Measurements from ENCODE around the gene ATP2A2. TPM values are rescaled to one million over a fixed set of nuclear protein-coding genes. Genes with fewer than 3 reads are reported as not detected.
A peak's percentile ranks its signal among the peaks of the same experiment; 100 is the strongest.
"Not testable (repeated sequence)": the region's sequence is repeated elsewhere in the genome, so short reads cannot be mapped to it uniquely, and the experiment has no call there.

The ATP2A2 gene
- total and polyA plus RNA-seq, 7 donors: 691 to 2,814 (median 1,378) TPM

- intact Hi-C loops (cut with DNase I): no loop called here
- 70 to 80% (median 77%) methylated on average over 11 of the region's 11 CpGs for WGBS, 3 donors
- H3K9me3 ChIP-seq: no peaks in the 10 kb centered on the region
- DNase-seq (no peak), ATAC-seq (peak in 1 of 4 donors; percentile 9)
- no peaks in the 10 kb centered on the region for H3K27me3 ChIP-seq (ENCODE audit: insufficient read depth in 3 of 3, low read length in 2 of 3)
- H3K27ac ChIP-seq: peak overlapping the region; percentile 21
- peaks cover 29 to 100% of the 10 kb centered on the region in 2 donors for H3K36me3 ChIP-seq (ENCODE audit: insufficient read depth in 1 of 2, low read depth in 1 of 2)
- no peak for TF ChIP-seq CTCF (IDR thresholded peaks at IDR 0.05)
- no peak overlapping the region for H3K4me3 ChIP-seq
- peaks cover 5% of the 10 kb centered on the region for H3K4me1 ChIP-seq
Measured at GRCh38 chr12:110337912-110338710, 57.1 kb downstream of the ATP2A2 start.

- ATAC-seq (peak in 1 of 4 donors; percentile 8), DNase-seq (no peak)
- H3K4me3 ChIP-seq: no peak overlapping the region
- intact Hi-C loops (cut with DNase I): no loop called here
- no peaks in the 10 kb centered on the region for H3K27me3 ChIP-seq (ENCODE audit: insufficient read depth in 3 of 3, low read length in 2 of 3)
- H3K4me1 ChIP-seq: peaks cover 5% of the 10 kb centered on the region
- H3K27ac ChIP-seq: peak overlapping the region; percentile 21
- peaks cover 29 to 100% of the 10 kb centered on the region in 2 donors for H3K36me3 ChIP-seq (ENCODE audit: insufficient read depth in 1 of 2, low read depth in 1 of 2)
- TF ChIP-seq CTCF (IDR thresholded peaks at IDR 0.05): no peak
- 63 to 75% (median 66%) methylated on average over 3 of the region's 3 CpGs for WGBS, 3 donors
- H3K9me3 ChIP-seq: no peaks in the 10 kb centered on the region
Measured at GRCh38 chr12:110338754-110339153, 57.7 kb downstream of the ATP2A2 start.

GRCh38 chr12:110339184-110339952, 58.3 kb downstream of the ATP2A2 start:
- Histone ChIP-seq H3K27ac (peak overlapping the region; percentile 21), H3K27me3 (ENCODE audit: insufficient read depth in 3 of 3, low read length in 2 of 3) (no peaks in the 10 kb centered on the region), H3K4me1 (peaks cover 5% of the 10 kb centered on the region), H3K36me3 (ENCODE audit: insufficient read depth in 1 of 2, low read depth in 1 of 2) (peaks cover 24 to 100% of the 10 kb centered on the region in 2 donors), H3K4me3 (no peak overlapping the region), H3K9me3 (no peaks in the 10 kb centered on the region)
- 38 to 55% (median 51%) methylated on average over 8 of the region's 8 CpGs for WGBS, 3 donors
- no peak for DNase-seq
- no peak for TF ChIP-seq CTCF (IDR thresholded peaks at IDR 0.05)
- intact Hi-C loops (cut with DNase I): no loop called here
- peak in 2 of 4 donors; percentile 20 for ATAC-seq

- peak overlapping the region; percentile 25 for H3K27ac ChIP-seq
- intact Hi-C loops (cut with DNase I): not testable (repeated sequence)
Measured at GRCh38 chr12:110340261-110340660, 59.2 kb downstream of the ATP2A2 start.

GRCh38 chr12:110340706-110341105, 59.7 kb downstream of the ATP2A2 start:
- peak overlapping the region; percentile 25 for H3K27ac ChIP-seq
- peak in 3 of 4 donors; percentile 7 to 13 (median 13) for ATAC-seq

More at GRCh38 chr12:110340261-110340660, 59.2 kb downstream of the ATP2A2 start:
- DNase-seq; ATAC-seq; H3K9me3 ChIP-seq; H3K27me3 ChIP-seq (ENCODE audit: insufficient read depth in 3 of 3, low read length in 2 of 3); H3K4me1 ChIP-seq; H3K4me3 ChIP-seq: not testable (repeated sequence)
- WGBS, 3 donors: 88 to 91% (median 89%) methylated on average over 8 of the region's 8 CpGs
- peaks cover 30 to 100% of the 10 kb centered on the region in 2 donors for H3K36me3 ChIP-seq (ENCODE audit: insufficient read depth in 1 of 2, low read depth in 1 of 2)

More at GRCh38 chr12:110340706-110341105, 59.7 kb downstream of the ATP2A2 start:
- intact Hi-C loops (cut with DNase I): no loop called here
- TF ChIP-seq CTCF (IDR thresholded peaks at IDR 0.05): no peak
- no peaks in the 10 kb centered on the region for H3K9me3 ChIP-seq
- H3K36me3 ChIP-seq (ENCODE audit: insufficient read depth in 1 of 2, low read depth in 1 of 2): peaks cover 29 to 100% of the 10 kb centered on the region in 2 donors
- H3K4me1 ChIP-seq: peaks cover 5% of the 10 kb centered on the region
- WGBS, 3 donors: 71 to 81% (median 77%) methylated on average over 18 of the region's 18 CpGs
- H3K4me3 ChIP-seq: no peak overlapping the region
- H3K27me3 ChIP-seq (ENCODE audit: insufficient read depth in 3 of 3, low read length in 2 of 3): no peaks in the 10 kb centered on the region
- DNase-seq: peak in 1 of 2 donors; percentile 57

All from psoas muscle (tissue), 8 donors.